NCI-H1417 (cell line): ENCODE measurements around the gene SNX5.

Source experiments
- DNase-seq, 3 experiments: peaks; one replicate each; lab custom pipeline; 2025; lab: John Stamatoyannopoulos, UW

Gene SNX5

DNA sequence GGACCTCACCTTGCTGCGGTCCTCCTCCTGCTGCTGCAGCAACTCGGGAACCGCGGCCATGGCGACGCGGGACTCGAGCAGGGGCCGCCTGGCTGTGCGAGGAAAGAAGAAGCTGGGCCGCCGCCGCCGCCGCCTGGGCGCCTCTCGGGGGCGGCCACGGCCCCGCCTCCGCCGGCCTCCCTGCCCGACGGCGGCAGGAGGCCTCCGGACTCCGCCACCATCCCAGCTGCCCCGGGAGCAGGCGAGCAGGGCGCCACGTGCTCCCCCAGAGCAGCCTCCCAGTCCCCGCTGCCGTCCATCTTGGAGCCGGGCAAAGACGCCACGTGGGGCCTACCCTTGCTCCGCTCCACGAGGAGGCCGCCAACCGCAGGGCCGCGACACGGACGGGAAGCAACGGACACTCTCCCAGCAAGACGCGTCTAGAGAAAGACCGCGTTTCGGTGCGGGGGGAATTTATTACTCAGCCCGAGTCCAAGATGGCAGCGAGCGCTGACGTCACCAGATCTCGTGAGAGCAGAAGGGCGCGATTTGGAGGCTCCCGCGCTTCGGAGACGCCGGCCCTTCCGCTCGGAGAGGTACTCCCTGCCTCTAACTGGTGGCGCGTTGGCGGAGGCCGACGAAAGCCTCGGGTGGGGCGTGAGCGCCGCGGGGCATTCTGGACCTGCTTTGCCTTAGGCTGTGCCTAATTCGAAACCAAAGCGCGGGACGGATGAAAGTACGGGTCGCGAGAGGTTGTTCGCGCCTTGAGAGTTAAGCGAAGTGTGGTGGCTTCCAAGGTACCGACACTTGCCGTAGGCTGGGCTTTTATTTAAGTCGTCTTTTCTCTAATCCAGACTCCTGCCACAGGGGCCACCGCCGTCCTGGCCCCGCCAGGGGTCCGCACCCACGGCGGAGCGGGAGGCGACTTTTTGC lies at the start of gene SNX5, which contains the start of gene MGME1:
Gene SNX5, minus strand, starts transcription at position 429 of the 912 bp plus-strand sequence. Its CDS starts 369 bp downstream, at position 60.
Gene MGME1, plus strand, starts transcription at position 653 of the 912 bp plus-strand sequence. CDS start 842 bp downstream, outside the sequence.
- DNase-seq = peak; percentile 96 to 100 (median 100)

DNA sequence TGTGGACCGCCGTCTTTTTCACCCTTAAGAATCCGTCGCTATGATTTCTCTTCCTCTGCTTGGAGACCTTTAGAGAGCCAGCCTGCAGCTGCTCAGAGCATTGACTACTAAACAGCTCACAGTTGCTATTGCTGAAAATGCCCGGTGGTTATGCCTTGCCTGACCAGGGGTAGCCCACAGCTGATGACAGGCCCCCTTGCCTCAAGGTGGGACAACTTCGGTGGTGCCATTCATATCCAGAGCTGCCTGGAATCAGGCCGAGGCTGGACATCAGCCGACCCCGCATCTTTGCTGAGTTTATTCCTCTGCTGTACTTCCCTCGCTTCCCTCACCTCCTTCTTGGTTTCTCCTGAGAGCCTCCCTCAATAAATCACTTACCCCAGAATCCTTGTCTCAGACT lies 49.5 kb upstream of the SNX5 start:
- DNase-seq = no peak

DNA sequence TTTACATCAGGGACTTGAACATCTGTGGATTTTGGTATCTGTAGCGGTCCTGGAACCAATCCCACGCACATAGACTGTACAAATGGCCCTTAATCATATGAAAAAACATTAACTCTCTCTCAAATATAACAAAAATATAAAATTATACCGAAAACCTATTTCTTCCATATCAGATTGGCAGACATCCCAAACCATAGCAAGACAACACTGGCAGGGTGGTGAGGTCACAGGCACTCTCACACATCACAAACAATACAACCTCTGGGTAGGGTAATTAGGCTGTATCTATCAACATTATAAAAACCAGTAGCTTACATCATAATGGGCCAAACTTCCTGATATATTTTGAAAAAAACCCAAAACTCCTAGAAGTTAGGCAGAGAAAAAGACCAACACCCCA lies 48.2 kb upstream of the SNX5 start:
- no peak for DNase-seq

DNA sequence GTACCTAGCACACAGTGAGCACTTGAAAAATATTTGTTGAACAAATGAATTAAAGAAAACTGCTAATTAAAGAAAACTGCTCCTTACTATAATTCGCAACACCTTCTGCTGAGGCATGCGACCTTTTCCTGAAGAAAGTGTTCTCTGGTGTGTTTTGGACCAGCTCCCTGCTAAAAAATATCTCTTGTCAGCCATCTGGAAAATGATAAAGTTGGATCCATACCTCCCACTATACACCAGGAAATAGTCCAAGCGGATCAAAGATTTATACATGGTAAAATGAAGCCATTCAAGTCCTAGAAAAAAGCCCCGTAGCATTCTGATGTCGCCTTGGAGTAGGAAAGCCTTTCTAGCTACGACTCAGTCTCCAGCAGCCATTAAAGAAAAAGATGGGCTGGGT lies 45.8 kb upstream of the SNX5 start:
- no peak for DNase-seq

DNA sequence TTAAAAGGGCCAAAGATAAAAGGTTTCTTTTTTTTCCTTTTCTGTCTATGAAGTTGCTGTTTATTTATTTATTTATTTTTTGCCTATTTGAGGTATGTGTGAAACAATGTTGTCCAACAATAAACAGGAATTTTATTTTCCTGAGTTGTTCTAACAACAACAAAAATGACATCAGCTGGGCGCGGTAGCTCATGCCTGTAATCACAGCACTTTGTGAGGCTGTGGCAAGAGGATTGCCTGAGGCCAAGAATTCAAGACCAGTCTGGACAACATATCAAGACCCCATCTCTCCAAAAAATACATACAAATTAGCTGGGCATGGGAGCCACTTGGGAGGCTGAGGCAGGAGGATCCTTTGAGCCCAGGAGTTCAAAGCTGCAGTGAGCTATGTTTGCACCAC lies 44.3 kb upstream of the SNX5 start:
- no peak for DNase-seq

DNA sequence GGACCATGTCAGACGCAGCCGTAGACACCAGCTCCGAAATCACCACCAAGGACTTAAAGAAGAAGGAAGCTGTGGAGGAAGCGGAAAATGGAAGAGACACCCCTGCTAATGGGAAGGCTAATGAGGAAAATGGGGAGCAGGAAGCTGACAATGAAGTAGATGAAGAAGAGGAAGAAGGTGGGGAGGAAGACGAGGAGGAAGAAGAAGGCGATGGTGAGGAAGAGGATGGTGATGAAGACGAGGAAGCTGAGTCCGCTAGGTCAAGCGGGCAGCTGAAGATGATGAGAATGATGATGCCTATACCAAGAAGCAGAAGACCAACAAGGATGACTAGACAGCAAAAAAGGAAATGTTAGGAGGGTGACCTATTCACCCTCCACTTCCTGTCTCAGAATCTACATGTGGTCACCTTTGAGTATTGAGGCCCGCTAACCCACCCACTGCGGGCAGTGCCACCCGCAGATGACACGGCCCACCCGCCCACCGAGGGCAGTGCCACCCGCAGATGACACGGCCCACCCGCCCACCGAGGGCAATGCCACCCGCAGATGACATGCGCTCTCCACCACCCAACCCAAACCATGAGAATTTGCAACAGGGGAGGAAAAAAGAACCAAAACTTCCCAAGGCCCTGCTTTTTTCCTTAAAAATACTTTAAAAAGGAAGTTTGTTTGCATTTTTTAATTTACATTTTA lies 43.5 kb upstream of the SNX5 start:
- DNase-seq = no peak

DNA sequence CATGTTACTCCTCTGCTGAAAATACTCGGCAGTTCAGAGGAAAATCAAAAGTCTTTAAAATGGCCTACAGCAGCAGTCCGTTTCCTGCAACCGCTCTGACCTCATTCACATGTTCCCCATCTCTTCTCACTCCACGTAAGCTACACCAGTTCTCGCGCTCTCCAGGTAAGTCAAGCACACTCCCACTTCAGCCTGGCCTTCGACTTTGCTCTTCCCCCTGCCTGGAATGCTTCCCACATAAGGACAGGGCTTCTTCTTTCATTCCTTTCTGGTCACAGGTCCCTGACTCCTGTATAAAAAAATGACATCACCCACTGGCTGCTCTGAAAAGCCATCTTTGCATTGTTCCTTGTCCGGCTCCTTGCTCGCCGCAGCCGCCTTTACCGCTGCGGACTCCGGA lies 42.9 kb upstream of the SNX5 start:
- no peak for DNase-seq

DNA sequence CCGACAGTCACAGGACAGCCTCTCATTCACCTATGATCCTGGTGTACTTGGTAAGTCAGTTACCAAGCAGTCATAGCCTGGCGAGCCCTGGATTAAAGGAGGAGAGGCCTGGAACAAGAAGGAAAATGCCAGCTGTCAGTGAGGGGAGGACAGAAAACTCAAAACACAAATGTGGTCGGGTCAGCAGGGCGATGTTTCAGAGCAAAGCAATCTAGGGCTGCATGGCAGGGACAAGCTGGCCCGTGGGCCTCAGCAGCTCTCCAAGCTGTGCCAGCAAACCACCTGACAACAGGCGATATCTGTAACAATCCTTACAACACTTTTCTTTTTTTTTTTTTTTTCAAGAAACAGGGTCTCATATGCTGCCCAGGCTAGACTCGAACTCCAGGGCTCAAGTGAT lies 40.5 kb upstream of the SNX5 start:
- DNase-seq = no peak

DNA sequence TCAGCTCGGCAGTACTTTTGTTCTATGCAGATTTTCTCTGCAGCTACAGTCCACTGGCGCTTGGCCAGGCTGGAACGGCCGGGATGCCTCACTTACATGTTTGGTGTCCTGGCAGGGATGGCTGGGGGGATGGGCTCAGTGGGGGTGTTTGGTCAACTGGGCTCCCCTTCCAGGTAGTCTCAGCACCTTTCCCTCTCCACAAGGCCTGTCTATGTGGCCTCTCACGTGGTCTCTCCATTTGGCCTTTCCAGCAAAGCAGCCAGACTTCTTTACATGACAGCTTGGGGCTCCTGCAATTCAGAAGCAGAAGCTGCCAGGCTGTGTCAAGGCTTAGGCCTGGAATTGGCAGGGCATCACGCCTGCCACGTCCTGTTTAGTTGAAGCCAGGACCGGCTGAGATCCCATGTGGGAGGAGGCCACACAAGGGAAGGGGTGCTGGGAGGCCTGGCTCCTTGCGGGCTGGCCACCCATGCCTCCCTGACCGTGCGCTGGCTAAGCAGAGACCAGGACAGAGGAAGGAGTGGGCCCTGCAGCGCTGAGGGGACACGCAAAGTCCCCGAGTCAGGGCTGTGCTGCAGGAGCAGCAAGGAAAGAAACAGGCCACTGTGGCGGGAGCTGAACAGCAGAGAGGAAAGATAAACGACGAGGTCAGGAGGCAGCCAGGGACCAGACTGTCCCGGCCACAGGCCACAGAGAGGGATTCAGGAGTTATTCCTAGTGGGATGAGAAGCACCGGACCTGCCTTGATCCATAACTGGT lies 39.1 kb upstream of the SNX5 start:
- no peak for DNase-seq

DNA sequence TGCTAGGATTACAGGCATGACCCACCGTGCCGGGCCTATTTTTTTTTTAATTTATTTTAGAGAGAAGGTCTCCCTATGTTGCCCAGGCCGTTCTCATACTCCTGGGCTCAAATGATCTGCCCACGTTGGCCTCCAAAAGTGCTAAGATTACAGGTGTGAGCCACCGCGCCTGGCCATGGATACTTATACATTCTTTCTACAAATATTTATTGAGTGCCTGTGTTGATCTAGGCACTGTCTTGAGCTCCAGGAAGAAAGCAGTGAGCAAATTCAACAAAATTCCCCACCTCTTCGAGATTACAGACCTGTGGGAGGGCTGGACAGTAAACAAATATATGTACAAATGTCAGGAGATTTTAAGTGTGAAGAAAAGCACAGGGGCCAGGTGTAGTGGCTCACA lies 38.1 kb upstream of the SNX5 start:
- no peak for DNase-seq

DNA sequence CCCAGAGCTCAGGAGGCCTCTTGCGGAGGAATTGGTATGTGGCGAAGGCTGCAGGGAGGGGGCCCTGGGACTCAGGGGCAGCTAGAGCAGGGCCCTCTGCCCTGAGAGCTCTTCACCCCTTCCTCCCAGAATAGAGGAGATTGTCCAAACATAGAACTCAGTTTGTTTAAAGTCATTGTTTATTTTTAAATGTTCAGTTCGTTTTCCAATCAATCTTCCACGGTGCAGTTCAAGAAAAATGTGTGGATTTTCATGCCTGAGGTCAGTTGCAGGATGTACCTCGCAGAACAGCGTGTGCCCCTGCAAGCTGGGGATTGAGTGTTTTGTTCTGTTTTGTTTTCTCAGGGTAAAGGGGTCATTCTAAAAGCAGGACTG lies 37.4 kb upstream of the SNX5 start:
- DNase-seq = no peak

DNA sequence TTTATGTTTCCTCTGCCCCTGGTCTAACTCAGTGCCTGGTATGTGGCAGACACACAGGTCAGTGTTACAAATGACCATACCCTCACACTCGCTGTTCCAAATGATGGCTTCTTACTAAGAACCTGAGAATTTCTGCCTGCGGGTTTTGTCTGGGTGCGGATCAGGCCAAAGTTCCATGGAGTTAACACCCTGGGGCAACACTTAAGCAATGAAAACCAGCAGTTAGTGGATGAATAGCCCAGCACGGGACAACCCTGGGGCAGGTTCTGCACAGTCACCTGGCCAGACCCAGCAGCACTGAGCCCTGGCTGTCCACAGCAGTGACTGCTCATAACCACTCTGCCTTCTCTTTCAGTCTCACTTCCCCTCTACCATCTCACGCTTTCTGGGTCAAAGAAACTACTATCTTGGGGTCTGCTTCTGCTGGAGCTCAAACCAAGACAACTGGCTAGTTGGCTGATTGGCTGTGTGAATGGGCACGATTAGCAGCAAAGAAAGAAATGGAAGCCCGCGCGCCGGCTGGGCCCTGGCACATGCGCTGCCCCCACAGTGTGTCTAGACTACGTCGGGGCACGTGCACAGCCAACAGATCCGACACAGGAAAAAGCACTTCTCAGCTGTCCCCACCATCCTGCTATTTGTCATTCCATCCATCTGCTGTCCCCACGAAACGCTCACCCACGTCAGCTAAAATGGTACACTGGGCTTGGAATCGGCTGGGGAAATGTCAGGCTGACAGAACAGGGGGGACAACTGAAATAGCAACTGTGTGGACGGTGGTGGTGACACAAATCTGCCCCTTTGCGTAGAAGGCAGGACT lies 36.8 kb upstream of the SNX5 start:
- no peak for DNase-seq

DNA sequence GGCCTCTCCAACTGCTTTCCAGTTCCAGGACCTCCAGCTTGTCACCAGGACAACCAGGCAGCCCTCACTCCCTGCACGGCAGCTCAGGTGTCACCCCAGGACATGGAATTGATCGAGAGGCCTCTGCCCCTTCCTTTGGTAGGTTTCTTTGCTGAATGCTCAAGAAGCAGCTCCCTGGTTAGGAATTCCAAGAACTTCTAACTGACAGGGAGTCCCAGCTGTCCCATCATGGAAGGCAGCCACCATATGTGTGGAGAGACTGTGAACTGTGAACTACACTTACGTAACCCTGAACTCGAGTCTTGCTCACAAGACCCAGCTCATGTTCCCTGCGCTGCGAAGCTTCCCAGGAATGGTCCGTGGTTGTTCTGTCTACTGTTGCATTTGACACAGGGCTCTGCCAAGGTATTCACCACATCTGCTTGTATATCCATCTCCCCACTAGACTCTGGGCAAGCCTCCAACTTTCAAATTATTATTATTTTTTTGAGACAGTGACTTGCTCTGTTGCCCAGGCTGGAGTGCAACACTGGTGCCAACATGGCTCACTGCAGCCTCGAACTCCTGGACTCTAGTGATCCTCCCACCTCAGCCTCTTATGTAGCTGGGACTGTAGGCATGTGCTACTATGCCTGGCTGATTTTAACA lies 35.9 kb upstream of the SNX5 start:
- no peak for DNase-seq

DNA sequence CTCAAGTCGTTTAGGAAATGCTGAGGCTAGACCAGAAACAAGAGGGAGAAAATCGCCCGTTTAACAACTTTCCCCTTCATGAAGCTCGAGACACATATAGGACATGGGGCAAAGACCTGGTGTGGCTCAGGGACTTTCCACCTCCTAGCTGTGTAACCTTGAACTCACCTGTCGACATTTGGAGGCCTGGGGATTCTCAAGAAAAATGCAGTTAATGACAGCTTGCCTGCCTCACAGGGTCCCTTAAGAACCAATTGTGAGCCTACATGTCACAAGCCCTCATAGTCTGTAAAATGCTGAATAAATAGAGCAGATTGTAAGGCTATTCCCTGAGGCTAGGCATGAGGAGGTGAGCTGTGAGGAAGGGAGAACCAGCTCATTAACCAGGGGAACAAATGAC lies 35.3 kb upstream of the SNX5 start:
- no peak for DNase-seq

DNA sequence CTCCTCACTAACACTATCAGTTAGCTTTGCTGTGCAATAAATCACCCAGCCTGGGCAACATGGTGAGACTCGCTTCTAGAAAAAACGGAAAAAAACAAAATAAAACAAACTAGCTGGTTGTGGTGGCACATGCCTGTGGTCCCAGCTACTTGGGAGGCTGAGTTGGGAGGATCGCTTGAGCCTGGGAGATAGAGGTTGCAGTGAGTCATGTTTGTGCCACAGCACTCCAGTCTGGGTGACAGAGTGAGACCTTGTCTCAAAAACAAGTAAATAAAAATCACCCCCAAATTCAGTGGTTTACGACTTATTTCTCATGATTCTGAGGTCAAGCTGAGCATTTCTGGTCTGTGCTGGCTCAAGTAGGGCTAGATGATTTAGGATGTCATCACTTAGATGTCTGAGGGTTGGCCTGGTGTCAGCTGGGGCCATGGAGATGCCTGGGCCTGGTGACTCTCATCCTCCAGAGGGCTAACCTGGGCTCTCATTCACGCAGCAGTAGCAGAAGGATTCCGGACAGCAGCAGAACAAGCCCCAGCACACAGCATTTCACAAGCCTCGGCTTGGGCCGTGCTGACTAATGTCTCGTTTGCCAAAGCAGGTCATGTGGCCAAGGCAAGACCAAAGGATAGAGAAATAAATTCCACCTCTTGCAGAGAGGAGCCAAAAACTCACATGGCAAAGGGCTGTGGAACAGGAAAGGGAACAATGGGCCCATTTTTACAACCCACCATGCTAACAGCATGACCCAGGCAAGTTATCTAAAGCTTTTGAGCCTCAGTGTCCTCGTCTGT lies 32.7 kb upstream of the SNX5 start:
- DNase-seq = no peak

DNA sequence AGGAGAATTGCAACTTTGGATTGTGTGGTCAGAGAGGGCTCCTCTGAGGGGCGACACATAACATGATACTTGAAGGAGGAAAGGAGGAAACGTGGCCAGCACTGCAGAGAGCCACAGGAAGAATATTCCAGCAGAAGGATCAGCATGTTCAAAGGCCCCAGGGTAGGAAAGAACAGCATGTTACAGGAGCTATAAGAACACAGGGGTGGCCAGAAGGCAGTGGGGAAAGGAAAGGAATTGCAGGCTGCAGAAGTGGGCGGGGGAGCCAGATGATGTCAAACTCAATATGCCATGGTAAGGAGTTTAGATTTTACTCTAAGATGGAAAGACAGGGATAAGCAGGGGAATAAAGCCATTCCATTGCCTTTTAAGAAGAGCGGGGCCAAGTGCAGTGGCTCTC lies 31.0 kb upstream of the SNX5 start:
- no peak for DNase-seq

DNA sequence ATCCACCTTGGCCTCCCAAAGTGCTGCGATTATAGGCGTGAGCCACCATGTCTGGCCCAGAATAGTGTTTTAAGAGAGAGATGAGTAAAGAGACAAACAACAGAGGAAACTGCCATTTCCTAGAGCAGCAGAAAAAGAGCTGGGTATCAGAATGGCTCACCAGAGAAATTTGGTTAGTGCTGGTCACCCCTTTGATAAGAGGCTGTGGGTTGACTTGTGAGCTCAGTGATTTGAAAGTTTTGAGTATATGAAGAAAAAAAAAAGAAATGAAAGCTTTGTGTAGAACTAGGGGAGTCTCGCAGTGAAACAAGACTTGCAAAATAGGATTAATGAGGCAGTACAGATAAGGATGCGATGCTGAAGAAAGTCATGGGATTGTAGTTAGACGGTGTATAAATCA lies 29.9 kb upstream of the SNX5 start:
- DNase-seq = no peak

DNA sequence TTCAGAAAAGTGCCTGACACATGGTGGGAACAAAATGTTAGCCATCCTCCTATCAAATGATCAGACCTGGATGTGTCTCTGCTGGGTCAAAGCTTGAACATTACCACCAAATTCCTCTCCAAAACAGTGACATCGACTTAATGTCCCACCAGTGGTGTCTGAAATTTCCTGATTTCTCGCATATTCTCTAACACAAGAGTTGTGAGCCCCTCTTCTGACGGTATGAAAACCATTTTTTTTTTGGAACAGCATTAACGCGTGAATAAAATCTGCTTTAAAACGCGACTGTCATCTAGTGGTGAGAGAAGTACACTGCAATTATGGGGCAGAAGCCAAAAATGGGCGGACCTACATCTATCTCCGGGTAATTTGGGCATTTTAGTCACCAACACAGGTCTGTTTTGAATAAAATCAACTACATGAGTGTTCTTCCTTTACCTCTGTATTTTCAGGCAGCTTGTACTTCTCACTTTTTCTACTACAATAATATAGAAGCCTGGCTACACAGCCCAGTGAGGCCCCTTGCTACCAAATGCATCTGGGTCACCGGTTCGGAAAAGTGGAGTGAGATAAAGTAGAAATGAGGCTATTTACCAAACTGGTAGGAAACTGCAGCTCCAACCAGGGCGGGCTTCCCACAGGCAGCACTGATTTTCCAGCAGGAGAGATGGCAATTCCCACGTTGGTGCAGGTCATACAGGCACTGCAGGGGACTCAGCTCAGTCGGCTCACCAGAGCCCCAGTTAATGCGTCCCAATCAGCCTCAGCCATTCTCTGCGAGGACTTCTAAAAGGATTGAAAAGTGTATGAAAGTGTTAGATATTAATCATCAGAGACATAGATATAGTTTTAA lies 27.6 kb upstream of the SNX5 start:
- peak; percentile 16 to 55 (median 33) for DNase-seq

DNA sequence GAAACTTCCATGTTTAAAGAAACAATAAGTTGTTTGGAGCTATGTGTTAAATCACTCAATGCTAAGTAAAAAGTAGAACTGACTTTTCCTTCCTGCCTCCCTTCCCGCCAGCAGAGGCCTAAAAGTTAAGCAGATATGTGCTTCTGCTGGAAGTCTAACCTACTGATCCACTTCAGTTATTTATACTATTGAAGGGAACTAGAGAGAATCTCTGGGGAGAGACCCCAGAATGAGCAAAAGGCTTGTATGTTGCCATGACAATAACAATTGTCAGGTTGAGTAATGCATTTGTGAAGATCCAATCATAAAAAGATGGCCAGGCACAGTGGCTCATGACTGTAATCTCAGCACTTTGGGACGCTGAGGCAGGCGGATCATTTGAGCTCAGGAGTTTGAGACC lies 25.0 kb upstream of the SNX5 start:
- no peak for DNase-seq
